GM12878 (cell line): Measurements from ENCODE around the gene BCAS4. TPM values are rescaled to one million over a fixed set of nuclear protein-coding genes. Genes with fewer than 3 reads are reported as not detected.
A peak's percentile ranks its signal among the peaks of the same experiment; 100 is the strongest.

Source experiments
- ATAC-seq: fragments of 200-7000 bp; cut with Tn5 transposase; 3 replicates; pipeline ENCODE4 v1.9.1; 2020; ENCODE audit warnings: mild to moderate bottlenecking, moderate library complexity
- BruUV-seq: library from RNA; stranded (reverse); fragments of 400-500 nt; replicated peaks from 2 replicates; lab custom pipeline; 2021; lab: Mats Ljungman, UMichigan
- CTCF ChIA-PET: fragments of 300-600 bp; sonication (Branson Sonifier 250); formaldehyde crosslinking; extraction: SDS; loops from one replicate; lab custom pipeline; 2021; ENCODE audit warnings: inconsistent platforms; lab: Yijun Ruan, JAX
- POLR2A ChIA-PET: fragments of 350-600 bp; formaldehyde crosslinking; extraction: SDS; loops from one replicate; lab custom pipeline; 2021; ENCODE audit warnings: inconsistent platforms; lab: Charles Lee
- RAD21 ChIA-PET: fragments of 300-600 bp; sonication (Branson Sonifier 250); formaldehyde crosslinking; loops from one replicate; lab custom pipeline; 2023; ENCODE audit warnings: antibody characterized with exemption; ENCODE audit not compliant: unreplicated experiment; lab: Charles Lee
- SMC1A ChIA-PET: fragments of 300-600 bp; sonication (Branson Sonifier 250); formaldehyde crosslinking; loops from one replicate; lab custom pipeline; 2023; ENCODE audit not compliant: unreplicated experiment, uncharacterized antibody; lab: Charles Lee
- DNase-seq: peaks from one replicate; pipeline ENCODE4 v3.0.0-alpha.2; 2011; ENCODE audit warnings: low read depth, low spot score
- FAIRE-seq: peaks from 3 replicates; lab custom pipeline; 2011; peaks lifted over from hg19 to GRCh38; lab: Jason Lieb, UNC
- H2AFZ ChIP-seq: 2 replicates; pipeline ENCODE4 v1.6.0; 2011; ENCODE audit warnings: low read depth, low read length, control low read depth; ENCODE audit not compliant: control insufficient read depth
- H3K27ac ChIP-seq: 2 replicates; pipeline ENCODE4 v1.5.1; 2011; ENCODE audit warnings: control low read depth; ENCODE audit not compliant: control insufficient read depth, insufficient read depth
- H3K27me3 ChIP-seq, 2 experiments: replicated peaks in 1 of 2; 2 replicates each; pipeline versions ENCODE4 v1.6.0 to v1.6.1; 2011; ENCODE audit warnings: low read length in 1 of 2; ENCODE audit not compliant: control insufficient read depth in 2 of 2, insufficient read depth in 2 of 2
- H3K36me3 ChIP-seq, 2 experiments: 2 replicates each; pipeline ENCODE4 v1.5.1; 2011; ENCODE audit warnings: low read length in 1 of 2; ENCODE audit not compliant: control insufficient read depth in 2 of 2, insufficient read depth in 2 of 2
- H3K4me1 ChIP-seq: 2 replicates; pipeline ENCODE4 v1.6.1; 2011; ENCODE audit warnings: mild to moderate bottlenecking, low read length, moderate library complexity, mixed read lengths; ENCODE audit not compliant: control insufficient read depth, insufficient read depth
- H3K4me2 ChIP-seq: 2 replicates; pipeline ENCODE4 v1.6.0; 2011; ENCODE audit warnings: control low read depth; ENCODE audit not compliant: control insufficient read depth, insufficient read depth
- H3K4me3 ChIP-seq: fragments of 200-600 bp; sonication (generic); 2 replicates; pipeline ENCODE4 v1.5.1; 2016
- H3K79me2 ChIP-seq: 2 replicates; pipeline ENCODE4 v1.6.0; 2011; ENCODE audit warnings: low read length; ENCODE audit not compliant: control insufficient read depth, insufficient read depth
- H3K9ac ChIP-seq: 2 replicates; pipeline ENCODE4 v1.8.0; 2011; ENCODE audit warnings: low read length, control low read depth, mixed read lengths; ENCODE audit not compliant: control insufficient read depth, insufficient read depth
- H3K9me3 ChIP-seq: replicated peaks from 3 replicates; pipeline ENCODE4 v1.5.1; 2011; ENCODE audit warnings: mild to moderate bottlenecking, low read length; ENCODE audit not compliant: control insufficient read depth, insufficient read depth
- H4K20me1 ChIP-seq: 2 replicates; pipeline ENCODE4 v1.6.0; 2011; ENCODE audit not compliant: control insufficient read depth, insufficient read depth
- CBFB ChIP-seq: IDR thresholded peaks from 2 replicates; pipeline ENCODE4 v1.6.1; 2016; ENCODE audit warnings: antibody characterized with exemption, low read depth
- CREM ChIP-seq: IDR thresholded peaks from 2 replicates; pipeline ENCODE4 v1.6.1; 2014; ENCODE audit warnings: antibody characterized with exemption, low read depth
- EED ChIP-seq: sonication (generic); IDR thresholded peaks from 2 replicates; pipeline ENCODE4 v1.6.1; 2016; ENCODE audit warnings: antibody characterized with exemption, low read depth
- FOXM1 ChIP-seq: IDR thresholded peaks from 2 replicates; pipeline ENCODE4 v1.6.1; 2012; ENCODE audit warnings: low read depth, mild to moderate bottlenecking, inconsistent platforms, low read length, moderate library complexity
- KLF5 ChIP-seq: fragments of 450-650 bp; IDR thresholded peaks from 2 replicates; pipeline ENCODE4 v1.6.1; 2014; ENCODE audit warnings: mild to moderate bottlenecking; ENCODE audit not compliant: partially characterized antibody
- MEF2A ChIP-seq: IDR thresholded peaks from 2 replicates; pipeline ENCODE4 v1.6.1; 2011; ENCODE audit warnings: low read depth, mild to moderate bottlenecking, low read length, moderate library complexity; ENCODE audit not compliant: insufficient read depth
- MEF2B ChIP-seq: fragments of 450-650 bp; IDR thresholded peaks from 2 replicates; pipeline ENCODE4 v1.6.1; 2018; ENCODE audit warnings: mild to moderate bottlenecking, moderate library complexity; ENCODE audit not compliant: partially characterized antibody, poor library complexity, severe bottlenecking
- NFIC ChIP-seq: IDR thresholded peaks from 2 replicates; pipeline ENCODE4 v1.6.1; 2012; ENCODE audit warnings: low read depth, mild to moderate bottlenecking, inconsistent platforms, low read length, moderate library complexity
- NFXL1 ChIP-seq: fragments of 450-650 bp; IDR thresholded peaks from 2 replicates; pipeline ENCODE4 v1.6.1; 2017; ENCODE audit warnings: antibody characterized with exemption, mild to moderate bottlenecking, borderline replicate concordance
- POLR2A ChIP-seq: IDR thresholded peaks from 2 replicates; pipeline ENCODE4 v1.6.1; 2011; ENCODE audit warnings: low read depth, mild to moderate bottlenecking, low read length
- RAD21 ChIP-seq: IDR thresholded peaks from 2 replicates; pipeline ENCODE4 v1.6.1; 2011; ENCODE audit warnings: mild to moderate bottlenecking, low read depth, low read length, moderate library complexity; ENCODE audit not compliant: insufficient read depth
- RCOR1 ChIP-seq: conservative IDR thresholded peaks from 2 replicates; pipeline ENCODE4 v1.6.1; 2012; ENCODE audit warnings: low read depth, low read length, improper control_type of control experiment
- RELA ChIP-seq: fragments of 450-650 bp; IDR thresholded peaks from 2 replicates; pipeline ENCODE4 v1.8.0; 2014; ENCODE audit warnings: borderline replicate concordance; ENCODE audit not compliant: partially characterized antibody
- SUZ12 ChIP-seq: fragments of 200-600 bp; sonication (generic); IDR thresholded peaks from one replicate; pipeline ENCODE4 v1.6.1; 2018; ENCODE audit warnings: antibody characterized with exemption, mild to moderate bottlenecking; ENCODE audit not compliant: unreplicated experiment
- YY1 ChIP-seq: IDR thresholded peaks from 2 replicates; pipeline ENCODE4 v1.6.1; 2011; ENCODE audit warnings: low read depth, mild to moderate bottlenecking, low read length
- WGBS: methylation state at CpG from one replicate; pipeline ENCODE4 v1.1.6; 2016; ENCODE audit warnings: low lambda C conversion rate; ENCODE audit not compliant: insufficient replicate concordance, insufficient coverage; ENCODE audit errors: missing lambda C conversion rate; 5-methylcytosine and 5-hydroxymethylcytosine counted together
- in situ Hi-C: fragments of 300-500 bp; cut with MboI; formaldehyde crosslinking; loops from 9 replicates; pipeline ENCODE4 v1.14.3; 2018; ENCODE audit warnings: mixed read lengths
- intact Hi-C: fragments of 100-400 bp; cut with micrococcal nuclease; formaldehyde crosslinking; loops from one replicate; pipeline ENCODE4 v1.14.2; 2022; ENCODE audit not compliant: unreplicated experiment
- polyA plus RNA-seq, 11 experiments: library from polyadenylated mRNA; depleted of rRNA in 4 of 11; unstranded in 6 of 11; stranded (reverse) in 5 of 11; fragments of >200 nt; fragmentation: Nextera tagmentation in 4 of 11; fragmentation: Illumina TruSeq in 1 of 11; extraction: Ambion mirVana in 4 of 11; extraction: Trizol in 1 of 11; gene quantifications; 1 replicate in 1 of 11; 2 replicates in 10 of 11; pipeline versions ENCODE4 v1.2.1 to v1.2.3, GENCODE V29; 2011 to 2016; ENCODE audit warnings: inconsistent platforms in 2 of 11, missing spikeins in 2 of 11, low read depth in 1 of 11
- total RNA-seq, 4 experiments: library from RNA; depleted of rRNA in 3 of 4; stranded (reverse); fragments of >200 nt in 3 of 4; fragmentation: Illumina TruSeq in 1 of 4; extraction: Trizol in 1 of 4; gene quantifications; 2 replicates each; pipeline versions ENCODE4 v1.2.1 to v1.2.3, GENCODE V29; 2013 to 2021
- TF ChIP-seq, protein P1 (sequence below): fragments of 450-650 bp; IDR thresholded peaks from 2 replicates; pipeline ENCODE4 v1.6.1; 2016; ENCODE audit warnings: mild to moderate bottlenecking

The BCAS4 gene
- total and polyA plus RNA-seq, 10 of the 15 experiments (the other 5 are each of a cell fraction or from before 2014, with no cell fraction given), result 14.8 to 214 (median 65.3) TPM

DNA sequence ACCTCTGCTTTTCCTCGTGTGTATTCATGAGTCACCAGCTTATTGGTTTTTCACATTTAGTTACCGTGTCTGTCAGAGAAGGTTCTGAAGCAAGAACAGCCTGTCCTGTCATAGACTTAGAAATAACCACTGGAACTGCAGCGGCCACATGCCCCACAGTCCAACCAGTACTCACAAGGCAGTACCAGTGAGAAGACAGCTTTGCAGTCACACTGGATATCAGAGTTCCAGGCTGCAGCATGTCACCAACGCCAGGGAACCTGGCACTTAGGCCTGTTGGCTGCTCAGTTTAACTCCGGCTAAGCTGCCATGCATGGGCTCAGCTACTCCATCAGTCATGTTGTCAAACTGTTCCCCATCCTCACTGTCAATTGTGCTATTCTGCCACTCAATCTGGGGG is 96.3 kb downstream of the BCAS4 start:
- in situ Hi-C loops (no loop called here), intact Hi-C loops (loop anchor here (5.0 kb wide), 1 partner anchor 99 kb away; no protein-coding TSS in a partner anchor)
- H3K4me3 ChIP-seq, result no peak overlapping the region
- ATAC-seq, result no peak; the same call in 2 of the 3 replicates
- no peak overlapping the region for H3K4me2 ChIP-seq
- FAIRE-seq, result no peak
- H2AFZ ChIP-seq, result no peak overlapping the region
- H3K27me3 ChIP-seq, result no peaks in the 10 kb centered on the region
- TF ChIP-seq CBFB (0 out of 2 replicates have a peak, but pooled peaks have one; percentile 12), POLR2A (peak; percentile 77), EED (no peak), SUZ12 (no peak)
- no TSS peak for BruUV-seq
- no peak overlapping the region for H3K9ac ChIP-seq
- no peak overlapping the region for H3K27ac ChIP-seq
- no peaks in the 10 kb centered on the region for H3K4me1 ChIP-seq
- peaks cover 20 to 38% of the 10 kb centered on the region in 2 experiments for H3K36me3 ChIP-seq
- H4K20me1 ChIP-seq, result no peaks in the 10 kb centered on the region
- SMC1A ChIA-PET, result interaction anchor here (1.0 to 2.5 kb wide), 5 partner anchors 17 to 69 kb away, joined by 3 to 11 read pairs (median 5); no protein-coding TSS in a partner anchor
- H3K9me3 ChIP-seq, result no peaks in the 10 kb centered on the region
- POLR2A ChIA-PET, result interaction anchor here (1.1 kb wide), 1 partner anchor 17 kb away, joined by 3 read pairs; no protein-coding TSS in a partner anchor
- H3K79me2 ChIP-seq, result peaks cover 2% of the 10 kb centered on the region
- 46% methylated on average over 5 of the region's 5 CpGs for WGBS
- no peak for DNase-seq
- CTCF ChIA-PET, result interaction anchor here (0.6 to 3.6 kb wide), 5 partner anchors 32 to 782 kb away, joined by 4 to 20 read pairs (median 6); partner anchors contain the start of gene BCAS4
- RAD21 ChIA-PET, result interaction anchor here (0.8 to 2.4 kb wide), 2 partner anchors 8 to 21 kb away, joined by 3 to 8 read pairs; no protein-coding TSS in a partner anchor

- FAIRE-seq (no peak), ATAC-seq (peak; percentile 73), DNase-seq (no peak)
- H3K4me2 ChIP-seq, result 0 out of 2 replicates have a peak overlapping the region, but pooled peaks have one; percentile 28
- ChIA-PET RAD21 (interaction anchor here (0.8 to 2.4 kb wide), 4 partner anchors 20 to 98 kb away, joined by 3 to 11 read pairs (median 6); partner anchors contain the start of gene BCAS4), POLR2A (interaction anchor here (1.1 to 1.3 kb wide), 4 partner anchors 15 to 102 kb away, joined by 3 to 5 read pairs (median 4); no protein-coding TSS in a partner anchor), SMC1A (interaction anchor here (1.0 to 2.5 kb wide), 7 partner anchors 16 to 98 kb away, joined by 3 to 11 read pairs (median 3); no protein-coding TSS in a partner anchor), CTCF (interaction anchor here (1.3 to 3.6 kb wide), 6 partner anchors 10 to 102 kb away, joined by 3 to 20 read pairs (median 6); partner anchors contain the start of gene BCAS4)
- in situ Hi-C loops, result no loop called here
- peaks cover 20 to 40% of the 10 kb centered on the region in 2 experiments for H3K36me3 ChIP-seq
- H3K27ac ChIP-seq, result peak overlapping the region; percentile 44
- no peak overlapping the region for H3K4me3 ChIP-seq
- H3K9ac ChIP-seq, result no peak overlapping the region
- no peak overlapping the region for H2AFZ ChIP-seq
- no peaks in the 10 kb centered on the region for H3K9me3 ChIP-seq
- H3K27me3 ChIP-seq, result no peaks in the 10 kb centered on the region
- BruUV-seq, result no TSS peak
- peaks cover 2% of the 10 kb centered on the region for H3K79me2 ChIP-seq
- 48% methylated on average over 8 of the region's 8 CpGs for WGBS
- intact Hi-C loops, result loop anchor here (5.0 kb wide), 1 partner anchor 100 kb away; no protein-coding TSS in a partner anchor
- H3K4me1 ChIP-seq, result no peaks in the 10 kb centered on the region
- no peaks in the 10 kb centered on the region for H4K20me1 ChIP-seq
- TF ChIP-seq FOXM1 (no peak), RCOR1 (no peak), MEF2A (no peak), POLR2A (0 out of 2 replicates have a peak, but pooled peaks have one; percentile 34), MEF2B (no peak), RAD21 (no peak), EED (0 out of 2 replicates have a peak, but pooled peaks have one; percentile 49), RELA (peak; percentile 41), CREM (no peak), NFXL1 (no peak), NFIC (no peak), YY1 (peak; percentile 58; the same call in 1 of the 2 replicates), KLF5 (no peak)
- TF ChIP-seq, protein P1, sequence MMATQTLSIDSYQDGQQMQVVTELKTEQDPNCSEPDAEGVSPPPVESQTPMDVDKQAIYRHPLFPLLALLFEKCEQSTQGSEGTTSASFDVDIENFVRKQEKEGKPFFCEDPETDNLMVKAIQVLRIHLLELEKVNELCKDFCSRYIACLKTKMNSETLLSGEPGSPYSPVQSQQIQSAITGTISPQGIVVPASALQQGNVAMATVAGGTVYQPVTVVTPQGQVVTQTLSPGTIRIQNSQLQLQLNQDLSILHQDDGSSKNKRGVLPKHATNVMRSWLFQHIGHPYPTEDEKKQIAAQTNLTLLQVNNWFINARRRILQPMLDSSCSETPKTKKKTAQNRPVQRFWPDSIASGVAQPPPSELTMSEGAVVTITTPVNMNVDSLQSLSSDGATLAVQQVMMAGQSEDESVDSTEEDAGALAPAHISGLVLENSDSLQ, result no peak
Observed at GRCh38 chr20:50892394-50892793, 97.5 kb downstream of the BCAS4 start.
